Brain microvascular endothelial cell (primary cell): Measurements from ENCODE around the gene FNDC3B.

Experiments used
- DNase-seq: peaks from one replicate; pipeline ENCODE4 v3.0.0-alpha.2; 2020
- H3K27ac ChIP-seq: fragments of 250-450 bp; sonication (Bioruptor Pico); 2 replicates; pipeline ENCODE4 v1.5.1; 2020; ENCODE audit warnings: mild to moderate bottlenecking, moderate library complexity
- H3K27me3 ChIP-seq: fragments of 250-450 bp; sonication (Bioruptor Pico); replicated peaks from 2 replicates; pipeline ENCODE4 v1.5.1; 2020; ENCODE audit warnings: mild to moderate bottlenecking
- H3K36me3 ChIP-seq: fragments of 250-450 bp; sonication (Bioruptor Pico); replicated peaks from 2 replicates; pipeline ENCODE4 v1.5.1; 2020; ENCODE audit warnings: mild to moderate bottlenecking
- H3K4me3 ChIP-seq: 2 replicates; pipeline ENCODE4 v1.5.1; 2011; ENCODE audit warnings: low read depth, mild to moderate bottlenecking, control low read depth, low read length, moderate library complexity
- CTCF ChIP-seq: IDR thresholded peaks from 2 replicates; pipeline ENCODE4 v1.5.1; 2011; ENCODE audit warnings: low read depth, mild to moderate bottlenecking, moderate library complexity, low read length, control low read depth, inconsistent platforms; ENCODE audit errors: missing control alignments
- in situ Hi-C: cut with HindIII; loops from 2 replicates; pipeline ENCODE4 v1.10.0; 2017; ENCODE audit warnings: low sequenced_read_pairs, low pct_ligation_motif_present

Gene FNDC3B

GRCh38 chr3:172203522-172204258 lies 164.3 kb downstream of the FNDC3B start:
- H3K27ac ChIP-seq, result peak overlapping the region; percentile 94
- in situ Hi-C loops, result no loop called here
- H3K4me3 ChIP-seq, result no peak overlapping the region
- no peak for TF ChIP-seq CTCF
- no peak for DNase-seq
- H3K27me3 ChIP-seq, result no peaks in the 10 kb centered on the region
- peaks cover 2% of the 10 kb centered on the region for H3K36me3 ChIP-seq

- no peaks in the 10 kb centered on the region for H3K27me3 ChIP-seq
- no peak for TF ChIP-seq CTCF
- peak overlapping the region; percentile 94 for H3K27ac ChIP-seq
- in situ Hi-C loops, result no loop called here
- H3K4me3 ChIP-seq, result no peak overlapping the region
- no peak for DNase-seq
- peaks cover 11% of the 10 kb centered on the region for H3K36me3 ChIP-seq
These were observed 165.3 kb downstream of the FNDC3B start for GRCh38 chr3:172204716-172205115.

- Histone ChIP-seq H3K36me3 (peaks cover 13% of the 10 kb centered on the region), H3K4me3 (no peak overlapping the region), H3K27ac (no peak overlapping the region), H3K27me3 (no peaks in the 10 kb centered on the region)
- in situ Hi-C loops, result no loop called here
- DNase-seq, result no peak
- no peak for TF ChIP-seq CTCF
These were observed 169.4 kb downstream of the FNDC3B start for GRCh38 chr3:172208586-172209332.

DNA sequence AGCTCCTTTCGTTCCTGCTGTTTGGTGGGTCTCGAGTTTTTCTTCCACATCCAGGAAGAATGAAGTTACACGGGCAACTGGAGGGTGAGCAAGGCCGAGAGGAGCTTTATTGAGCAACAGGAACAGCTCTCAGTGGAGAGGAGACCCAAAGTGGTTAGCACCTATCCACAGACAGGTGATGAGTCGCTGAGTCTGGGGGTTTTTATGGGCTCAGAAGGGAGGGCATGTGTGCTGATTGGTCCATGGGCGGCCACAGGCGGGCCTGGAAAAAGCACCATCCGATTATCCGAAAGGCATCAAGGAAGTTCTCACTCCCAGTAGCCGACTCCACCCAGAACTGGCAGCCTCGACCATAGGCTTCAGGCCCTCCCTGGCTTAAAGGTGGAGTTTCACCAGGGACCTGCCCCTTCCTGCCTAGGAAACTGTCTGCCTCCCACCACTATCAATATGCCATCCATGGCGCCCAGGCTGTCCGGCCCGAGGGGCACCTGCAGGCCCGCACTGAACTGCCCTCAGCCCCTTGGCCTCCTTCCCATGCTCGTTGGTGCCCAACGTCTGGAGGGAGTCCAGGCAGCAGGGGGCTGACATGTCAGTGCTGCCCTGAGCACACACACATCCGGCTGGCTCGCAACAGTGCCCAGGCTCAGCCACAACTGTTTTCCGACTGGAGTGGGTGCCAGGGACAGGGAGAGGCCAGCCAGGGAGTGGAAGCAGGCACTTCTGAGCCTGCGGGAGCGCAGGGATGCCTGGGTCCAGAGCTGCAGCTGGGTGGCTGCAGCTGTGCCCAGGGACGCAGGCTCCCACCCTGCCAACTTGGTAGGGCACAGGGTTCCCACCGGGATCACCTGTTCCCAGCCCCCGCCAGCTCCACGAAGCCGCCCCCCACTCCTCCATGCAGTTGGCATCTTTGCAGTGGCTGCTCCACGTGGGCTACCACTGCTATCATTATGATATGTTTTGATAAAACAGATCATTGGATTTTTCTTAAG lies 170.2 kb downstream of the FNDC3B start:
- in situ Hi-C loops, result no loop called here
- Histone ChIP-seq H3K4me3 (no peak overlapping the region), H3K27ac (peak overlapping the region; percentile 8), H3K27me3 (no peaks in the 10 kb centered on the region), H3K36me3 (peaks cover 13% of the 10 kb centered on the region)
- TF ChIP-seq CTCF, result no peak
- no peak for DNase-seq

- Histone ChIP-seq H3K27ac (peak overlapping the region; percentile 4), H3K4me3 (no peak overlapping the region), H3K36me3 (peaks cover 12% of the 10 kb centered on the region), H3K27me3 (no peaks in the 10 kb centered on the region)
- TF ChIP-seq CTCF, result no peak
- in situ Hi-C loops, result no loop called here
- DNase-seq, result no peak
These were observed 171.0 kb downstream of the FNDC3B start for GRCh38 chr3:172210355-172210754.
